GM18858 (cell line): Measurements from ENCODE around the gene PRND.
"Not testable (repeated sequence)": the region's sequence is repeated elsewhere in the genome, so short reads cannot be mapped to it uniquely, and the experiment has no call there.

Source experiments
- ATAC-seq: cut with Tn5 transposase; IDR thresholded peaks from one replicate; pipeline ENCODE4 v1.9.1; 2021; ENCODE audit not compliant: unreplicated experiment

The PRND gene

GRCh38 chr20:4721719-4722118 lies at the start of gene PRND:
Gene PRND (plus strand): TSS chr20:4721909. CDS start chr20:4724552, 2,643 bp downstream.
- no peak for ATAC-seq

- no peak for ATAC-seq
These were observed 48.8 kb upstream of the PRND start for GRCh38 chr20:4672948-4673347.

GRCh38 chr20:4673371-4674001 lies 48.2 kb upstream of the PRND start:
- no peak for ATAC-seq

- no peak for ATAC-seq
These were observed 47.0 kb upstream of the PRND start for GRCh38 chr20:4674672-4675071.

GRCh38 chr20:4677846-4678245 lies 43.9 kb upstream of the PRND start:
- ATAC-seq = no peak

GRCh38 chr20:4681401-4681800 lies 40.3 kb upstream of the PRND start:
- ATAC-seq = no peak

- no peak for ATAC-seq
These were observed 39.7 kb upstream of the PRND start for GRCh38 chr20:4681991-4682401.

- ATAC-seq = no peak
These were observed 39.0 kb upstream of the PRND start for GRCh38 chr20:4682682-4683081.

- no peak for ATAC-seq
These were observed 38.4 kb upstream of the PRND start for GRCh38 chr20:4683261-4683660.

GRCh38 chr20:4684837-4685413 lies 36.8 kb upstream of the PRND start:
- ATAC-seq = no peak

- no peak for ATAC-seq
These were observed 35.8 kb upstream of the PRND start for GRCh38 chr20:4685923-4686221.

- ATAC-seq = no peak
These were observed 33.4 kb upstream of the PRND start for GRCh38 chr20:4688305-4688704.

GRCh38 chr20:4689220-4689619 lies 32.5 kb upstream of the PRND start:
- no peak for ATAC-seq

- ATAC-seq = no peak
These were observed 30.0 kb upstream of the PRND start for GRCh38 chr20:4691753-4692152.

- ATAC-seq = no peak
These were observed 27.6 kb upstream of the PRND start for GRCh38 chr20:4694076-4694475.

- ATAC-seq = no peak
These were observed 24.4 kb upstream of the PRND start for GRCh38 chr20:4697189-4697830.

GRCh38 chr20:4697831-4698221 lies 23.9 kb upstream of the PRND start:
- ATAC-seq = no peak

- no peak for ATAC-seq
These were observed 22.5 kb upstream of the PRND start for GRCh38 chr20:4699216-4699615.

GRCh38 chr20:4699957-4700356 lies 21.8 kb upstream of the PRND start:
- ATAC-seq = no peak

- ATAC-seq = no peak
These were observed 19.0 kb upstream of the PRND start for GRCh38 chr20:4702562-4703280.

- no peak for ATAC-seq
These were observed 18.4 kb upstream of the PRND start for GRCh38 chr20:4703281-4703676.

GRCh38 chr20:4706941-4707340 lies 14.8 kb upstream of the PRND start:
- ATAC-seq = not testable (repeated sequence)
